SK-N-MC (cell line): ENCODE results near the gene RAB4B.

Experiments
- EZH2 ChIP-seq: fragments of 200-600 bp; sonication (generic); IDR thresholded peaks from one replicate; pipeline ENCODE4 v1.6.1; 2017; ENCODE audit warnings: antibody characterized with exemption
- FOXP2 ChIP-seq: optimal IDR thresholded peaks from 2 replicates; pipeline ENCODE3; 2011; ENCODE audit warnings: mild to moderate bottlenecking, moderate library complexity; ENCODE audit not compliant: insufficient read depth; ENCODE audit errors: extremely low read length, control extremely low read depth
- POLR2AphosphoS5 ChIP-seq: IDR thresholded peaks from 2 replicates; pipeline ENCODE4 v1.6.1; 2012; ENCODE audit warnings: mild to moderate bottlenecking, low read depth, low read length, borderline replicate concordance

DNA sequence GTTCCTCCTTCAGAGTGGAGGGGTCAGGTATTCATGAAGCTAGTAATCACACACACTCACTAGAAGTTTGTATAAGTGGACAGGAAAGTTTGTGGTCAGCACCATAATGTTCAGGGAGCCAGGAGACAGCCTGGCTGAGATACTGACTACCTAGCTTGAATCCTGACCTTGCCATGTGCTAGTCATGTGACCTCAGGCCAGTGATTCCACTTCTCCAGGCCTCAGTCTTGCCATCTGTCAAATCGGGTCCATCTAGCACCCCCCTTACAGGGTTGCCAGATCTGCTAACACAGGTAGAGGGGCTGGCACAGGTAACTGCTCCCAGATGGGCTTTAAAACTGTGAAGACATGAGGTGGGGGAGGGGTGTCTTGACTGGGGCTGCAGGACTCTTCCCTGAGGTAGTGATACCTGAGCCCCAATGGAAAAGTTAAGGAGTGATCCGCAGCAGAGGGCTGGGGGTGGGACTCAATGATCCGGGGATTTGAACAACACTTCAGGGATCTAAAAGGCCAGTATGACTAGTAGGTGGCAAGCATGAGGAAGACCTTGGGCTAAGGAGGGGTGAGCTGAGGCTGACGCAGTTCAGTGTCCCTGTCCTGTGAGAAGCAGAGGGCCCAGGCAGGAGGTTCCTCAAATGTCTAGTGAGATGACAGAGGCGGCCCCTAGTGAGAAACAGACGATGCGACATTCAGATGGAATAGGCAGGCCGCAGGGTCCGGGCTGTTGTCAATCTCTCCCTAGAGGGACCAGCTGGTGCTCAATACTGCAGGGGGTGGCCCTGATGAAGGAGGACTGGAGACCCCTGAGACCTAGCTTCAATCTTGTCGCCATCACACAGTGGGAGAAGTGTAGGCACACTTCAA, 36.3 kb upstream of the RAB4B start:
- TF ChIP-seq POLR2AphosphoS5 (no peak; the same call in 1 of the 2 replicates), EZH2 (no peak), FOXP2 (no peak)
